GM12878 (cell line): ENCODE measurements around the gene PSAP. TPM values are rescaled to one million over a fixed set of nuclear protein-coding genes. Genes with fewer than 3 reads are reported as not detected.

Source experiments
- ATAC-seq: fragments of 200-7000 bp; cut with Tn5 transposase; 3 replicates; pipeline ENCODE4 v1.9.1; 2020; ENCODE audit warnings: mild to moderate bottlenecking, moderate library complexity
- BruUV-seq: library from RNA; stranded (reverse); fragments of 400-500 nt; replicated peaks from 2 replicates; lab custom pipeline; 2021; lab: Mats Ljungman, UMichigan
- CTCF ChIA-PET: fragments of 300-600 bp; sonication (Branson Sonifier 250); formaldehyde crosslinking; extraction: SDS; loops from one replicate; lab custom pipeline; 2021; ENCODE audit warnings: inconsistent platforms; lab: Yijun Ruan, JAX
- POLR2A ChIA-PET: fragments of 350-600 bp; formaldehyde crosslinking; extraction: SDS; loops from one replicate; lab custom pipeline; 2021; ENCODE audit warnings: inconsistent platforms; lab: Charles Lee
- RAD21 ChIA-PET: fragments of 300-600 bp; sonication (Branson Sonifier 250); formaldehyde crosslinking; loops from one replicate; lab custom pipeline; 2023; ENCODE audit warnings: antibody characterized with exemption; ENCODE audit not compliant: unreplicated experiment; lab: Charles Lee
- SMC1A ChIA-PET: fragments of 300-600 bp; sonication (Branson Sonifier 250); formaldehyde crosslinking; loops from one replicate; lab custom pipeline; 2023; ENCODE audit not compliant: unreplicated experiment, uncharacterized antibody; lab: Charles Lee
- DNase-seq: peaks from one replicate; pipeline ENCODE4 v3.0.0-alpha.2; 2011; ENCODE audit warnings: low read depth, low spot score
- FAIRE-seq: peaks from 3 replicates; lab custom pipeline; 2011; peaks lifted over from hg19 to GRCh38; lab: Jason Lieb, UNC
- H2AFZ ChIP-seq: 2 replicates; pipeline ENCODE4 v1.6.0; 2011; ENCODE audit warnings: low read depth, low read length, control low read depth; ENCODE audit not compliant: control insufficient read depth
- H3K27ac ChIP-seq: 2 replicates; pipeline ENCODE4 v1.5.1; 2011; ENCODE audit warnings: control low read depth; ENCODE audit not compliant: control insufficient read depth, insufficient read depth
- H3K27me3 ChIP-seq, 2 experiments: replicated peaks in 1 of 2; 2 replicates each; pipeline versions ENCODE4 v1.6.0 to v1.6.1; 2011; ENCODE audit warnings: low read length in 1 of 2; ENCODE audit not compliant: control insufficient read depth in 2 of 2, insufficient read depth in 2 of 2
- H3K36me3 ChIP-seq, 2 experiments: 2 replicates each; pipeline ENCODE4 v1.5.1; 2011; ENCODE audit warnings: low read length in 1 of 2; ENCODE audit not compliant: control insufficient read depth in 2 of 2, insufficient read depth in 2 of 2
- H3K4me1 ChIP-seq: 2 replicates; pipeline ENCODE4 v1.6.1; 2011; ENCODE audit warnings: mild to moderate bottlenecking, low read length, moderate library complexity, mixed read lengths; ENCODE audit not compliant: control insufficient read depth, insufficient read depth
- H3K4me2 ChIP-seq: 2 replicates; pipeline ENCODE4 v1.6.0; 2011; ENCODE audit warnings: control low read depth; ENCODE audit not compliant: control insufficient read depth, insufficient read depth
- H3K4me3 ChIP-seq: fragments of 200-600 bp; sonication (generic); 2 replicates; pipeline ENCODE4 v1.5.1; 2016
- H3K79me2 ChIP-seq: 2 replicates; pipeline ENCODE4 v1.6.0; 2011; ENCODE audit warnings: low read length; ENCODE audit not compliant: control insufficient read depth, insufficient read depth
- H3K9ac ChIP-seq: 2 replicates; pipeline ENCODE4 v1.8.0; 2011; ENCODE audit warnings: low read length, control low read depth, mixed read lengths; ENCODE audit not compliant: control insufficient read depth, insufficient read depth
- H3K9me3 ChIP-seq: replicated peaks from 3 replicates; pipeline ENCODE4 v1.5.1; 2011; ENCODE audit warnings: mild to moderate bottlenecking, low read length; ENCODE audit not compliant: control insufficient read depth, insufficient read depth
- H4K20me1 ChIP-seq: 2 replicates; pipeline ENCODE4 v1.6.0; 2011; ENCODE audit not compliant: control insufficient read depth, insufficient read depth
- MLLT1 ChIP-seq: fragments of 450-650 bp; IDR thresholded peaks from 2 replicates; pipeline ENCODE4 v1.6.1; 2016; ENCODE audit warnings: mild to moderate bottlenecking
- RAD51 ChIP-seq: fragments of 450-650 bp; IDR thresholded peaks from 2 replicates; pipeline ENCODE4 v1.6.1; 2016; ENCODE audit warnings: moderate library complexity, mild to moderate bottlenecking, inconsistent platforms
- RUNX3 ChIP-seq: IDR thresholded peaks from 2 replicates; pipeline ENCODE4 v1.6.1; 2012; ENCODE audit warnings: low read length, inconsistent platforms
- TCF12 ChIP-seq: IDR thresholded peaks from 2 replicates; pipeline ENCODE4 v1.6.1; 2011; ENCODE audit warnings: low read depth, mild to moderate bottlenecking, low read length
- ZNF217 ChIP-seq: fragments of 450-650 bp; IDR thresholded peaks from 2 replicates; pipeline ENCODE4 v1.6.1; 2017; ENCODE audit warnings: antibody characterized with exemption, mild to moderate bottlenecking
- WGBS: methylation state at CpG from one replicate; pipeline ENCODE4 v1.1.6; 2016; ENCODE audit warnings: low lambda C conversion rate; ENCODE audit not compliant: insufficient replicate concordance, insufficient coverage; ENCODE audit errors: missing lambda C conversion rate; 5-methylcytosine and 5-hydroxymethylcytosine counted together
- in situ Hi-C: fragments of 300-500 bp; cut with MboI; formaldehyde crosslinking; loops from 9 replicates; pipeline ENCODE4 v1.14.3; 2018; ENCODE audit warnings: mixed read lengths
- intact Hi-C: fragments of 100-400 bp; cut with micrococcal nuclease; formaldehyde crosslinking; loops from one replicate; pipeline ENCODE4 v1.14.2; 2022; ENCODE audit not compliant: unreplicated experiment
- polyA plus RNA-seq, 11 experiments: library from polyadenylated mRNA; depleted of rRNA in 4 of 11; unstranded in 6 of 11; stranded (reverse) in 5 of 11; fragments of >200 nt; fragmentation: Nextera tagmentation in 4 of 11; fragmentation: Illumina TruSeq in 1 of 11; extraction: Ambion mirVana in 4 of 11; extraction: Trizol in 1 of 11; gene quantifications; 1 replicate in 1 of 11; 2 replicates in 10 of 11; pipeline versions ENCODE4 v1.2.1 to v1.2.3, GENCODE V29; 2011 to 2016; ENCODE audit warnings: inconsistent platforms in 2 of 11, missing spikeins in 2 of 11, low read depth in 1 of 11
- total RNA-seq, 4 experiments: library from RNA; depleted of rRNA in 3 of 4; stranded (reverse); fragments of >200 nt in 3 of 4; fragmentation: Illumina TruSeq in 1 of 4; extraction: Trizol in 1 of 4; gene quantifications; 2 replicates each; pipeline versions ENCODE4 v1.2.1 to v1.2.3, GENCODE V29; 2013 to 2021
- TF ChIP-seq, protein P1 (sequence below): IDR thresholded peaks from 2 replicates; pipeline ENCODE4 v1.6.1; 2012; ENCODE audit warnings: improper control_type of control experiment, low read depth, low read length; ENCODE audit not compliant: insufficient replicate concordance
- TF ChIP-seq, protein P2 (sequence below): IDR thresholded peaks from 2 replicates; pipeline ENCODE4 v1.6.1; 2012; ENCODE audit warnings: low read depth, low read length, improper control_type of control experiment

Gene PSAP
- total and polyA plus RNA-seq, 10 of the 15 experiments (the other 5 are each of a cell fraction or from before 2014, with no cell fraction given): 178 to 336 (median 286) TPM

- TF ChIP-seq RAD51 (no peak), ZNF217 (peak; percentile 97), TCF12 (peak; percentile 96), RUNX3 (peak; percentile 99)
- TF ChIP-seq, all 136 proteins: peak for 61
These were observed 15.1 kb downstream of the PSAP start (continued) for GRCh38 chr10:71835671-71836595.

DNA sequence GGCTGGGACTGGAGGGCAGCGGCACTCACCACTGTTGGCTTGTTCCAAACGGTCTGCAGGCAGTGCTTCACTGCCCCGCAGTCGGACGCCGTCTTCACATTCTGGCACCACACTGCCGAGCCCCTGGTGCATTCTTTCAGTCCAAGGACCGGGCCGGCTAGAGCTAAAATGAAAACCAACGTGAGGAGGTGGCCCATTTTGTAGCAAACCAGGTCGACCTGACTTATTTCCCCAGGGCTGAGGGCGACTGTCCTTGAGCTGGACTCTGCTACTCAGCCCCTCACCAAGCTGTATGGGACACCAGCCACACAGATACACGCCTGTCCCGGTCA is 16.7 kb downstream of the PSAP start:
- H3K9ac ChIP-seq: no peak overlapping the region
- no peak for ATAC-seq
- CTCF ChIA-PET: interaction anchor here (1.2 to 7.5 kb wide), 4 partner anchors 40 to 66 kb away, joined by 3 to 104 read pairs (median 16); partner anchors contain the start of gene VSIR

More for the DNA sequence above, 16.7 kb downstream of the PSAP start:
- H2AFZ ChIP-seq: no peak overlapping the region
- peaks cover 53% of the 10 kb centered on the region for H3K4me1 ChIP-seq
- no peak overlapping the region for H3K27ac ChIP-seq
- in situ Hi-C loops: no loop called here
- no peak overlapping the region for H3K4me3 ChIP-seq
- SMC1A ChIA-PET: interaction anchor here (1.0 to 1.9 kb wide), 2 partner anchors 55 to 60 kb away, joined by 3 to 6 read pairs; no protein-coding TSS in a partner anchor
- DNase-seq (no peak), FAIRE-seq (no peak)
- no peaks in the 10 kb centered on the region for H3K27me3 ChIP-seq
- RAD21 ChIA-PET: interaction anchor here (6.7 kb wide), 1 partner anchor 61 kb away, joined by 39 read pairs; no protein-coding TSS in a partner anchor
- no peak overlapping the region for H3K4me2 ChIP-seq
- H3K79me2 ChIP-seq: peaks cover 53% of the 10 kb centered on the region
- POLR2A ChIA-PET: no interaction called here
- no peaks in the 10 kb centered on the region for H4K20me1 ChIP-seq
- WGBS: 87% methylated on average over 14 of the region's 14 CpGs
- H3K9me3 ChIP-seq: no peaks in the 10 kb centered on the region; the same call in 2 of the 3 replicates
- intact Hi-C loops: no loop called here
- TF ChIP-seq MLLT1: no peak
- TF ChIP-seq, protein P1, sequence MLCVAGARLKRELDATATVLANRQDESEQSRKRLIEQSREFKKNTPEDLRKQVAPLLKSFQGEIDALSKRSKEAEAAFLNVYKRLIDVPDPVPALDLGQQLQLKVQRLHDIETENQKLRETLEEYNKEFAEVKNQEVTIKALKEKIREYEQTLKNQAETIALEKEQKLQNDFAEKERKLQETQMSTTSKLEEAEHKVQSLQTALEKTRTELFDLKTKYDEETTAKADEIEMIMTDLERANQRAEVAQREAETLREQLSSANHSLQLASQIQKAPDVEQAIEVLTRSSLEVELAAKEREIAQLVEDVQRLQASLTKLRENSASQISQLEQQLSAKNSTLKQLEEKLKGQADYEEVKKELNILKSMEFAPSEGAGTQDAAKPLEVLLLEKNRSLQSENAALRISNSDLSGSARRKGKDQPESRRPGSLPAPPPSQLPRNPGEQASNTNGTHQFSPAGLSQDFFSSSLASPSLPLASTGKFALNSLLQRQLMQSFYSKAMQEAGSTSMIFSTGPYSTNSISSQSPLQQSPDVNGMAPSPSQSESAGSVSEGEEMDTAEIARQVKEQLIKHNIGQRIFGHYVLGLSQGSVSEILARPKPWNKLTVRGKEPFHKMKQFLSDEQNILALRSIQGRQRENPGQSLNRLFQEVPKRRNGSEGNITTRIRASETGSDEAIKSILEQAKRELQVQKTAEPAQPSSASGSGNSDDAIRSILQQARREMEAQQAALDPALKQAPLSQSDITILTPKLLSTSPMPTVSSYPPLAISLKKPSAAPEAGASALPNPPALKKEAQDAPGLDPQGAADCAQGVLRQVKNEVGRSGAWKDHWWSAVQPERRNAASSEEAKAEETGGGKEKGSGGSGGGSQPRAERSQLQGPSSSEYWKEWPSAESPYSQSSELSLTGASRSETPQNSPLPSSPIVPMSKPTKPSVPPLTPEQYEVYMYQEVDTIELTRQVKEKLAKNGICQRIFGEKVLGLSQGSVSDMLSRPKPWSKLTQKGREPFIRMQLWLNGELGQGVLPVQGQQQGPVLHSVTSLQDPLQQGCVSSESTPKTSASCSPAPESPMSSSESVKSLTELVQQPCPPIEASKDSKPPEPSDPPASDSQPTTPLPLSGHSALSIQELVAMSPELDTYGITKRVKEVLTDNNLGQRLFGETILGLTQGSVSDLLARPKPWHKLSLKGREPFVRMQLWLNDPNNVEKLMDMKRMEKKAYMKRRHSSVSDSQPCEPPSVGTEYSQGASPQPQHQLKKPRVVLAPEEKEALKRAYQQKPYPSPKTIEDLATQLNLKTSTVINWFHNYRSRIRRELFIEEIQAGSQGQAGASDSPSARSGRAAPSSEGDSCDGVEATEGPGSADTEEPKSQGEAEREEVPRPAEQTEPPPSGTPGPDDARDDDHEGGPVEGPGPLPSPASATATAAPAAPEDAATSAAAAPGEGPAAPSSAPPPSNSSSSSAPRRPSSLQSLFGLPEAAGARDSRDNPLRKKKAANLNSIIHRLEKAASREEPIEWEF: no peak
- TF ChIP-seq, protein P2, sequence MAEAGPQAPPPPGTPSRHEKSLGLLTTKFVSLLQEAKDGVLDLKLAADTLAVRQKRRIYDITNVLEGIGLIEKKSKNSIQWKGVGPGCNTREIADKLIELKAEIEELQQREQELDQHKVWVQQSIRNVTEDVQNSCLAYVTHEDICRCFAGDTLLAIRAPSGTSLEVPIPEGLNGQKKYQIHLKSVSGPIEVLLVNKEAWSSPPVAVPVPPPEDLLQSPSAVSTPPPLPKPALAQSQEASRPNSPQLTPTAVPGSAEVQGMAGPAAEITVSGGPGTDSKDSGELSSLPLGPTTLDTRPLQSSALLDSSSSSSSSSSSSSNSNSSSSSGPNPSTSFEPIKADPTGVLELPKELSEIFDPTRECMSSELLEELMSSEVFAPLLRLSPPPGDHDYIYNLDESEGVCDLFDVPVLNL: no peak
- no TSS peak for BruUV-seq
- peaks cover 18 to 37% of the 10 kb centered on the region in 2 experiments for H3K36me3 ChIP-seq
